Esophagus muscularis mucosa (tissue), 4 donors: Measurements from ENCODE around the gene FAM168B. TPM values are rescaled to one million over a fixed set of nuclear protein-coding genes. Genes with fewer than 3 reads are reported as not detected.

ENCODE experiments used
- DNase-seq: peaks from one replicate; pipeline ENCODE4 v3.0.0-alpha.2; 2017; ENCODE audit errors: extremely low spot score
- H3K27ac ChIP-seq, 4 donors: fragments of 200-600 bp; sonication (generic); replicated peaks in 1 of 4; 1 replicate in 3 of 4; 2 replicates in 1 of 4; pipeline ENCODE4 v1.5.1; 2016 to 2019; ENCODE audit warnings: mild to moderate bottlenecking in 1 of 4
- H3K27me3 ChIP-seq, 4 donors: fragments of 200-600 bp; sonication (generic); one replicate each; pipeline versions ENCODE4 v1.5.1 to v1.6.0; 2016 to 2019
- H3K36me3 ChIP-seq, 4 donors: fragments of 200-600 bp; sonication (generic); one replicate each; pipeline ENCODE4 v1.5.1; 2016 to 2019
- H3K4me1 ChIP-seq, 4 donors: fragments of 200-600 bp; sonication (generic); one replicate each; pipeline ENCODE4 v1.5.1; 2016 to 2019
- H3K4me3 ChIP-seq, 4 donors: fragments of 200-600 bp; sonication (generic); 1 replicate in 2 of 4; 2 replicates in 2 of 4; pipeline ENCODE4 v1.5.1; 2016 to 2019; ENCODE audit warnings: mild to moderate bottlenecking in 4 of 4, moderate library complexity in 1 of 4
- H3K9me3 ChIP-seq, 4 donors: fragments of 200-600 bp; sonication (generic); 1 replicate in 3 of 4; 2 replicates in 1 of 4; pipeline ENCODE4 v1.5.1; 2016 to 2019
- CTCF ChIP-seq, 3 experiments: fragments of 200-600 bp in 2 of 3; fragments of 450-650 bp in 1 of 3; sonication (generic) in 2 of 3; IDR thresholded peaks; one replicate each; pipeline ENCODE4 v1.5.1; 2017 to 2019; ENCODE audit warnings: antibody characterized with exemption in 3 of 3, mild to moderate bottlenecking in 2 of 3, moderate library complexity in 1 of 3
- EP300 ChIP-seq: sonication (generic); formaldehyde crosslinking; IDR thresholded peaks from one replicate; pipeline ENCODE4 v1.6.1; 2017; ENCODE audit warnings: antibody characterized with exemption
- POLR2A ChIP-seq: fragments of 450-650 bp; IDR thresholded peaks from one replicate; pipeline ENCODE4 v1.6.1; 2017; ENCODE audit warnings: antibody characterized with exemption, moderate library complexity, mild to moderate bottlenecking, low read depth
- POLR2AphosphoS5 ChIP-seq, 2 donors: sonication (generic); formaldehyde crosslinking; IDR thresholded peaks; one replicate each; pipeline ENCODE4 v1.6.1; 2017; ENCODE audit warnings: antibody characterized with exemption in 2 of 2
- WGBS: methylation state at CpG from one replicate; pipeline ENCODE4 v1.1.5; 2018; 5-methylcytosine and 5-hydroxymethylcytosine counted together
- intact Hi-C: fragments of 100-400 bp; cut with DNase I; formaldehyde crosslinking; loops from one replicate; pipeline ENCODE4 v1.15.1; 2023
- total RNA-seq, 4 donors: library from RNA; depleted of rRNA; stranded (reverse); fragments of >200 nt; gene quantifications; one replicate each; pipeline versions ENCODE4 v1.1.0 to v1.2.1, GENCODE V29; 2016

Gene FAM168B
- total RNA-seq, 4 donors from 2014 or later = 155 to 193 (median 182) TPM

GRCh38 chr2:131043199-131044074, 49.8 kb downstream of the FAM168B start:
- Histone ChIP-seq H3K27me3 (no peaks in the 10 kb centered on the region), H3K27ac (no peak overlapping the region), H3K9me3 (no peaks in the 10 kb centered on the region), H3K36me3 (peaks cover 12 to 84% (median 36%) of the 10 kb centered on the region in 4 donors), H3K4me1 (peaks cover 0 to 20% (median 5%) of the 10 kb centered on the region in 4 donors), H3K4me3 (no peak overlapping the region)
- no peak for DNase-seq
- intact Hi-C loops = no loop called here
- 83% methylated on average over 13 of the region's 18 CpGs for WGBS
- no peak for TF ChIP-seq EP300
- TF ChIP-seq CTCF (IDR thresholded peaks at IDR 0.05) = no peak
- no peak for TF ChIP-seq POLR2AphosphoS5 (IDR thresholded peaks at IDR 0.05)
- TF ChIP-seq POLR2A = no peak

- TF ChIP-seq POLR2A = no peak
- TF ChIP-seq CTCF (IDR thresholded peaks at IDR 0.05) = no peak
- no peak for TF ChIP-seq POLR2AphosphoS5 (IDR thresholded peaks at IDR 0.05)
- no peak for TF ChIP-seq EP300
- peaks cover 0 to 19% (median 5%) of the 10 kb centered on the region in 4 donors for H3K4me1 ChIP-seq
- H3K27ac ChIP-seq = no peak overlapping the region
- H3K4me3 ChIP-seq = no peak overlapping the region
- no peaks in the 10 kb centered on the region for H3K27me3 ChIP-seq
- DNase-seq = no peak
- no peaks in the 10 kb centered on the region for H3K9me3 ChIP-seq
- 96% methylated on average over 6 of the region's 7 CpGs for WGBS
- intact Hi-C loops = no loop called here
- H3K36me3 ChIP-seq = peaks cover 8 to 72% (median 25%) of the 10 kb centered on the region in 4 donors
These were observed 51.0 kb downstream of the FAM168B start for GRCh38 chr2:131042148-131042775.

- 82% methylated on average over 11 of the region's 14 CpGs for WGBS
- intact Hi-C loops = no loop called here
- no peak for TF ChIP-seq EP300
- no peak for TF ChIP-seq CTCF (IDR thresholded peaks at IDR 0.05)
- H3K4me3 ChIP-seq = no peak overlapping the region
- H3K4me1 ChIP-seq = peaks cover 0 to 14% (median 5%) of the 10 kb centered on the region in 4 donors
- H3K9me3 ChIP-seq = no peaks in the 10 kb centered on the region
- no peak overlapping the region for H3K27ac ChIP-seq
- H3K36me3 ChIP-seq = peaks cover 1 to 65% (median 18%) of the 10 kb centered on the region in 4 donors
- H3K27me3 ChIP-seq = no peaks in the 10 kb centered on the region
- no peak for DNase-seq
These were observed 51.7 kb downstream of the FAM168B start for GRCh38 chr2:131041402-131042147.

- intact Hi-C loops = no loop called here
- peaks cover 0 to 58% (median 13%) of the 10 kb centered on the region in 4 donors for H3K36me3 ChIP-seq
- no peak for TF ChIP-seq POLR2A
- TF ChIP-seq POLR2AphosphoS5 (IDR thresholded peaks at IDR 0.05) = no peak
- TF ChIP-seq CTCF (IDR thresholded peaks at IDR 0.05) = no peak
- no peak for TF ChIP-seq EP300
- no peak overlapping the region for H3K27ac ChIP-seq
- 89% methylated on average over 7 of the region's 23 CpGs for WGBS
- DNase-seq = no peak
- no peak overlapping the region for H3K4me3 ChIP-seq
- H3K9me3 ChIP-seq = no peaks in the 10 kb centered on the region
- no peaks in the 10 kb centered on the region for H3K27me3 ChIP-seq
- H3K4me1 ChIP-seq = peaks cover 0 to 21% (median 11%) of the 10 kb centered on the region in 4 donors
These were observed 52.4 kb downstream of the FAM168B start for GRCh38 chr2:131040661-131041401.
